Stomach (tissue), 9 donors: ENCODE data around the gene CACNA1G. TPM values are rescaled to one million over a fixed set of nuclear protein-coding genes. Genes with fewer than 3 reads are reported as not detected.

Experiments
- DNase-seq, 2 donors: peaks; one replicate each; pipeline versions ENCODE4 v3.0.0 to v3.0.0-alpha.2; 2013 to 2019
- H3K27ac ChIP-seq, 5 donors: fragments of 200-600 bp in 4 of 5; sonication (generic) in 4 of 5; one replicate each; pipeline ENCODE4 v1.5.1; 2013 to 2019; ENCODE audit warnings: mild to moderate bottlenecking in 1 of 5, moderate library complexity in 1 of 5
- H3K27me3 ChIP-seq, 3 donors: fragments of 200-600 bp; sonication (generic); one replicate each; pipeline ENCODE4 v1.5.1; 2017 to 2019; ENCODE audit warnings: mixed run types in 1 of 3
- H3K36me3 ChIP-seq, 4 donors: fragments of 200-600 bp; sonication (generic); 1 replicate in 3 of 4; 2 replicates in 1 of 4; pipeline ENCODE4 v1.5.1; 2016 to 2019
- H3K4me1 ChIP-seq, 4 donors: fragments of 200-600 bp; sonication (generic); one replicate each; pipeline ENCODE4 v1.5.1; 2016 to 2019
- H3K4me3 ChIP-seq, 4 donors: fragments of 200-600 bp; sonication (generic) in 3 of 4; one replicate each; pipeline ENCODE4 v1.5.1; 2016 to 2019; ENCODE audit warnings: mild to moderate bottlenecking in 1 of 4
- H3K9me3 ChIP-seq, 4 donors: fragments of 200-600 bp; sonication (generic); one replicate each; pipeline ENCODE4 v1.5.1; 2016 to 2019
- CTCF ChIP-seq, 7 experiments: fragments of 450-650 bp in 4 of 7; fragments of 200-600 bp in 3 of 7; sonication (generic) in 3 of 7; IDR thresholded peaks; one replicate each; pipeline ENCODE4 v1.5.1; 2016 to 2019; ENCODE audit warnings: antibody characterized with exemption in 7 of 7, control low read depth in 2 of 7, mild to moderate bottlenecking in 1 of 7
- EP300 ChIP-seq: sonication (generic); formaldehyde crosslinking; IDR thresholded peaks from one replicate; pipeline ENCODE4 v1.6.1; 2017; ENCODE audit warnings: antibody characterized with exemption
- POLR2A ChIP-seq, 4 donors: fragments of 450-650 bp; IDR thresholded peaks; one replicate each; pipeline ENCODE4 v1.6.1; 2016; ENCODE audit warnings: antibody characterized with exemption in 4 of 4, control low read depth in 2 of 4, mild to moderate bottlenecking in 1 of 4, moderate library complexity in 1 of 4
- POLR2AphosphoS5 ChIP-seq, 3 donors: sonication (generic); formaldehyde crosslinking; IDR thresholded peaks; one replicate each; pipeline ENCODE4 v1.6.1; 2016; ENCODE audit warnings: antibody characterized with exemption in 3 of 3
- WGBS, 5 donors: extraction: QIAGEN DNeasy Blood & Tissue Kit in 3 of 5; methylation state at CpG; one replicate each; pipeline versions ENCODE4 v1.1.5 to v1.1.7; 2013 to 2018; 5-methylcytosine and 5-hydroxymethylcytosine counted together
- intact Hi-C: fragments of 100-400 bp; cut with DNase I; formaldehyde crosslinking; loops from one replicate; pipeline ENCODE4 v1.15.1; 2023; ENCODE audit warnings: low total_unique reads
- polyA plus RNA-seq, 3 donors: library from polyadenylated mRNA; stranded (reverse); fragments of 200-250 nt; gene quantifications; one replicate each; pipeline ENCODE4 v1.2.3, GENCODE V29; 2013
- total RNA-seq, 5 donors: library from RNA; depleted of rRNA; stranded (reverse); fragments of >200 nt; gene quantifications; one replicate each; pipeline versions ENCODE4 v1.1.0 to v1.2.3, GENCODE V29; 2014 to 2016
- donor health status: healthy with polysubstance abuse.
- donor health status: Bipolar disorder and iron deficiency.
- donor health status: healthy.

Gene CACNA1G
- total and polyA plus RNA-seq, 8 donors: 0.06 to 3.7 (median 1.1) TPM; not detected in 4

- Histone ChIP-seq H3K27ac (no peak overlapping the region), H3K27me3 (peaks cover 0 to 6% (median 0%) of the 10 kb centered on the region in 3 donors), H3K36me3 (no peaks in the 10 kb centered on the region), H3K4me1 (no peaks in the 10 kb centered on the region), H3K4me3 (no peak overlapping the region), H3K9me3 (no peaks in the 10 kb centered on the region)
- DNase-seq: no peak
- intact Hi-C loops: no loop called here
- no peak for TF ChIP-seq POLR2AphosphoS5 (IDR thresholded peaks at IDR 0.05)
- TF ChIP-seq POLR2A (IDR thresholded peaks at IDR 0.05): no peak
- no peak for TF ChIP-seq CTCF (IDR thresholded peaks at IDR 0.05)
- no peak for TF ChIP-seq EP300
- WGBS, 5 donors: 94 to 100% (median 95%) methylated on average over 9 to 20 of the region's 20 CpGs
Measured at GRCh38 chr17:50572541-50572940, 12.0 kb downstream of the CACNA1G start.

- intact Hi-C loops: no loop called here
- Histone ChIP-seq H3K4me3 (no peak overlapping the region), H3K9me3 (no peaks in the 10 kb centered on the region), H3K4me1 (no peaks in the 10 kb centered on the region), H3K27me3 (peaks cover 0 to 7% (median 0%) of the 10 kb centered on the region in 3 donors), H3K36me3 (no peaks in the 10 kb centered on the region), H3K27ac (no peak overlapping the region)
- no peak for DNase-seq
- 81 to 91% (median 87%) methylated on average over 12 of the region's 12 CpGs for WGBS, 5 donors
- TF ChIP-seq CTCF (IDR thresholded peaks at IDR 0.05) (no peak), POLR2AphosphoS5 (IDR thresholded peaks at IDR 0.05) (no peak), EP300 (no peak), POLR2A (IDR thresholded peaks at IDR 0.05) (no peak)
Measured at GRCh38 chr17:50573866-50574611, 13.5 kb downstream of the CACNA1G start.

GRCh38 chr17:50575581-50576210 is 15.2 kb downstream of the CACNA1G start:
- WGBS, 5 donors: 82 to 91% (median 83%) methylated on average over 21 to 33 of the region's 33 CpGs
- no peak overlapping the region for H3K4me3 ChIP-seq
- H3K27ac ChIP-seq: no peak overlapping the region
- intact Hi-C loops: no loop called here
- no peaks in the 10 kb centered on the region for H3K36me3 ChIP-seq
- no peak for TF ChIP-seq POLR2A (IDR thresholded peaks at IDR 0.05)
- TF ChIP-seq EP300: no peak
- TF ChIP-seq CTCF (IDR thresholded peaks at IDR 0.05): no peak
- no peak for TF ChIP-seq POLR2AphosphoS5 (IDR thresholded peaks at IDR 0.05)
- no peaks in the 10 kb centered on the region for H3K4me1 ChIP-seq
- H3K9me3 ChIP-seq: no peaks in the 10 kb centered on the region
- H3K27me3 ChIP-seq: peaks cover 0 to 19% (median 0%) of the 10 kb centered on the region in 3 donors
- no peak for DNase-seq

GRCh38 chr17:50576864-50577263 is 16.3 kb downstream of the CACNA1G start:
- intact Hi-C loops: no loop called here

More at GRCh38 chr17:50576864-50577263, 16.3 kb downstream of the CACNA1G start:
- TF ChIP-seq CTCF (IDR thresholded peaks at IDR 0.05): no peak
- TF ChIP-seq EP300: no peak
- TF ChIP-seq POLR2AphosphoS5 (IDR thresholded peaks at IDR 0.05): no peak
- no peak for TF ChIP-seq POLR2A (IDR thresholded peaks at IDR 0.05)
- H3K9me3 ChIP-seq: no peaks in the 10 kb centered on the region
- H3K36me3 ChIP-seq: no peaks in the 10 kb centered on the region
- H3K4me3 ChIP-seq: no peak overlapping the region
- H3K27ac ChIP-seq: no peak overlapping the region
- no peak for DNase-seq
- H3K4me1 ChIP-seq: no peaks in the 10 kb centered on the region
- H3K27me3 ChIP-seq: peaks cover 0 to 23% (median 0%) of the 10 kb centered on the region in 3 donors
- WGBS, 5 donors: 60 to 84% (median 78%) methylated on average over 7 to 13 of the region's 13 CpGs
